DND-41 (cell line): Measurements from ENCODE around the gene IBA57.

ENCODE experiments used
- ATAC-seq: fragments of 200-7000 bp; cut with Tn5 transposase; 3 replicates; pipeline ENCODE4 v1.9.1; 2021; ENCODE audit warnings: low read depth; ENCODE audit not compliant: insufficient read depth
- DNase-seq: peaks from one replicate; pipeline ENCODE4 v3.0.0-alpha.2; 2020
- H2AFZ ChIP-seq: 2 replicates; pipeline ENCODE4 v1.6.0; 2012; ENCODE audit warnings: low read depth, low read length
- H3K27ac ChIP-seq: 2 replicates; pipeline ENCODE4 v1.5.1; 2012; ENCODE audit warnings: low read length, inconsistent platforms
- H3K27me3 ChIP-seq: fragments of 200-600 bp; sonication (generic); 2 replicates; pipeline ENCODE4 v1.6.0; 2012; ENCODE audit warnings: low read length, mild to moderate bottlenecking, inconsistent platforms; ENCODE audit not compliant: insufficient read depth, poor library complexity
- H3K36me3 ChIP-seq: 2 replicates; pipeline ENCODE4 v1.5.1; 2012; ENCODE audit warnings: low read length, inconsistent platforms; ENCODE audit not compliant: insufficient read depth
- H3K4me1 ChIP-seq: 2 replicates; pipeline ENCODE4 v1.5.1; 2012; ENCODE audit warnings: mild to moderate bottlenecking, low read length; ENCODE audit not compliant: insufficient read depth
- H3K4me2 ChIP-seq: 2 replicates; pipeline ENCODE4 v1.6.0; 2012; ENCODE audit warnings: mild to moderate bottlenecking, moderate library complexity, low read length, inconsistent platforms; ENCODE audit not compliant: insufficient read depth
- H3K4me3 ChIP-seq, 2 experiments: fragments of 200-600 bp in 1 of 2; shearing (Covaris generic) in 1 of 2; 2 replicates each; pipeline ENCODE4 v1.5.1; 2012 to 2016; ENCODE audit warnings: inconsistent platforms in 2 of 2, low read length in 2 of 2, mild to moderate bottlenecking in 2 of 2, low read depth in 1 of 2, moderate library complexity in 1 of 2
- H3K79me2 ChIP-seq: 2 replicates; pipeline ENCODE4 v1.6.0; 2012; ENCODE audit warnings: low read length, inconsistent platforms; ENCODE audit not compliant: insufficient read depth
- H3K9ac ChIP-seq: 2 replicates; pipeline ENCODE4 v1.6.0; 2012; ENCODE audit warnings: low read depth, mild to moderate bottlenecking, inconsistent platforms, low read length, moderate library complexity
- H3K9me3 ChIP-seq: 2 replicates; pipeline ENCODE4 v1.5.1; 2012; ENCODE audit warnings: low read length, moderate library complexity, mild to moderate bottlenecking, inconsistent platforms; ENCODE audit not compliant: insufficient read depth, severe bottlenecking
- H4K20me1 ChIP-seq: 2 replicates; pipeline ENCODE4 v1.6.0; 2012; ENCODE audit warnings: low read length; ENCODE audit not compliant: insufficient read depth
- CTCF ChIP-seq: IDR thresholded peaks from 2 replicates; pipeline ENCODE4 v1.5.1; 2012; ENCODE audit warnings: borderline replicate concordance, low read length, moderate library complexity, mild to moderate bottlenecking; ENCODE audit not compliant: poor library complexity, severe bottlenecking; ENCODE audit errors: extremely low read depth
- EZH2 ChIP-seq: IDR thresholded peaks from 3 replicates; pipeline ENCODE4 v1.6.1; 2012; ENCODE audit warnings: borderline replicate concordance, low read depth, mild to moderate bottlenecking, moderate library complexity, low read length, inconsistent platforms; ENCODE audit not compliant: severe bottlenecking

IBA57 gene

GRCh38 chr1:228181645-228182034 is 16.0 kb downstream of the IBA57 start:
- H3K36me3 ChIP-seq, result peaks cover 3% of the 10 kb centered on the region
- DNase-seq (no peak), ATAC-seq (no peak)
- no peaks in the 10 kb centered on the region for H4K20me1 ChIP-seq
- H3K9ac ChIP-seq, result no peak overlapping the region
- H3K4me2 ChIP-seq, result no peak overlapping the region
- no peak overlapping the region for H2AFZ ChIP-seq
- no peaks in the 10 kb centered on the region for H3K27me3 ChIP-seq
- no peaks in the 10 kb centered on the region for H3K9me3 ChIP-seq
- TF ChIP-seq CTCF (no peak), EZH2 (no peak)
- no peaks in the 10 kb centered on the region for H3K79me2 ChIP-seq
- no peaks in the 10 kb centered on the region for H3K4me1 ChIP-seq
- no peak overlapping the region for H3K4me3 ChIP-seq
- H3K27ac ChIP-seq, result no peak overlapping the region

GRCh38 chr1:228182296-228183030 is 16.9 kb downstream of the IBA57 start:
- Histone ChIP-seq H4K20me1 (no peaks in the 10 kb centered on the region), H3K4me1 (no peaks in the 10 kb centered on the region), H3K27me3 (no peaks in the 10 kb centered on the region), H3K36me3 (no peaks in the 10 kb centered on the region; the same call in 1 of the 2 replicates), H3K4me3 (no peak overlapping the region), H2AFZ (no peak overlapping the region), H3K79me2 (no peaks in the 10 kb centered on the region), H3K4me2 (no peak overlapping the region), H3K27ac (no peak overlapping the region), H3K9me3 (no peaks in the 10 kb centered on the region), H3K9ac (no peak overlapping the region)
- TF ChIP-seq EZH2 (no peak), CTCF (no peak)
- ATAC-seq, result no peak
- DNase-seq, result no peak

- Histone ChIP-seq H2AFZ (no peak overlapping the region), H3K4me2 (no peak overlapping the region), H3K27me3 (no peaks in the 10 kb centered on the region), H3K36me3 (no peaks in the 10 kb centered on the region; the same call in 1 of the 2 replicates), H3K4me3 (no peak overlapping the region), H3K79me2 (no peaks in the 10 kb centered on the region), H3K9ac (no peak overlapping the region), H3K9me3 (no peaks in the 10 kb centered on the region), H3K4me1 (no peaks in the 10 kb centered on the region), H3K27ac (no peak overlapping the region), H4K20me1 (no peaks in the 10 kb centered on the region)
- TF ChIP-seq CTCF, result no peak
- no peak for TF ChIP-seq EZH2
- DNase-seq (no peak), ATAC-seq (no peak)
These were observed 18.5 kb downstream of the IBA57 start for GRCh38 chr1:228184152-228184551.
